GM10266 (cell line): Measurements from ENCODE around the gene PHF24.

Experiments used
- DNase-seq: peaks from one replicate; pipeline ENCODE4 v3.0.0; 2012; ENCODE audit errors: extremely low spot score
- CTCF ChIP-seq: IDR thresholded peaks from 2 replicates; pipeline ENCODE4 v1.5.1; 2012; ENCODE audit warnings: mild to moderate bottlenecking, low read depth; ENCODE audit not compliant: control insufficient read depth, insufficient read depth; ENCODE audit errors: missing control alignments

PHF24 gene

GRCh38 chr9:35026671-35027070 is 68.6 kb downstream of the PHF24 start:
- no peak for TF ChIP-seq CTCF
- DNase-seq = no peak

- DNase-seq = no peak
These were observed 69.3 kb downstream of the PHF24 start for GRCh38 chr9:35027374-35027773.

GRCh38 chr9:35027860-35028259 is 69.8 kb downstream of the PHF24 start:
- no peak for DNase-seq
- no peak for TF ChIP-seq CTCF

More at GRCh38 chr9:35027374-35027773, 69.3 kb downstream of the PHF24 start:
- no peak for TF ChIP-seq CTCF

GRCh38 chr9:35028341-35028740 is 70.3 kb downstream of the PHF24 start:
- TF ChIP-seq CTCF = no peak
- DNase-seq = no peak

- TF ChIP-seq CTCF = no peak
- no peak for DNase-seq
These were observed 71.2 kb downstream of the PHF24 start for GRCh38 chr9:35029241-35029640.

GRCh38 chr9:35029852-35030251 is 71.8 kb downstream of the PHF24 start:
- DNase-seq = no peak
- no peak for TF ChIP-seq CTCF
